ENCODE results near the gene ZG16.
"Not testable (repeated sequence)": the region's sequence is repeated elsewhere in the genome, so short reads cannot be mapped to it uniquely, and the experiment has no call there.

The ZG16 gene

DNA sequence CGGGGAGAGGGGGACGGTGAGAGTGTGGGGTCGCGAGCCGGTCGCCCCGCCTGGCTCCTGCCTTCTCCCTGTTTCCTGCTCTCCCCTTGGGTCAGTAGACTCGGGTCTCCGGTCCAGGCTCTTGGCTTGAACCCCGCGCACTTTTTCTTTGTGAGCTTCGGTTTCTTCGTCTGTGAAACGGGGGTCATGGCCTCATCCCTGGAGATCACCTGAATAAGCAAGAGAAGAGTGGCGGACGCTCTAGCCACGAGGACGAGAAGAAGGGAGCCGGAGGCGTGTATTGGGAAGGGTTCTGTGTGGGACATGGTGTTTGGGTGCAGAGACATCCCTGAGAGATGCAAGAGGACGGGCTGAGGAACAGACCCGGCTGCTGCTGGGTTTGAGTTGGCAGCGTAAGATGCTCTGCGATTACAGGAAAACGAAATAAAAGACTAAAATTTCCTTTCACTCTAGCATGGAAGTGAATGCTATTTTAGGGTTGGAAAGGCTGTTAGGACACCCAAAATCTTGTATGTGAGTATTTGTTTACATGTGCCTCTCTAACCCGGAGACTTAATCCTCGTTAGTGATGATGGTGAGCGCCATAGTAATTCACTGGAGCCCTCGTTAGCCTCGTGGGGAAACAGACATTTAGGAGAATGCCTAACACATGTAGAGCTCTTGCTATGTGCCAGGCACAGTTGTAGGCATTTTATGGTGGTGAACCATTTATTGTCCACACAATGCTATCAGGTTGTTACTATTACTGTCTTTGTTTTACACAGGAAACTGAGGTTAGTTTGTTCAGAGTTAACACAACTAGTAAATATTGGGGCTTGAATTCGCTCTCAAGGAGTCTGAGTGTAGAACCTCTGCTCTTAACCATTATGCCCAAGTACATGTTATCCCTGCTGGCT lies 13.1 kb downstream of the ZG16 start:
- Histone ChIP-seq H3K36me3 (ENCODE audit: control insufficient read depth in 1 of 2, insufficient read depth in 2 of 2, low read length in 2 of 2) (no peaks in the 10 kb centered on the region), H3K4me1 (ENCODE audit: control insufficient read depth in 1 of 2, insufficient read depth in 2 of 2, low read length in 2 of 2) (peaks cover 5 to 18% of the 10 kb centered on the region in 2 donors), H3K9me3 (ENCODE audit: control insufficient read depth in 1 of 2, low read length in 2 of 2) (no peaks in the 10 kb centered on the region), H3K27ac (ENCODE audit: low read length) (peak overlapping the region; percentile 34), H3K4me3 (ENCODE audit: low read depth in 1 of 2, low read length in 2 of 2) (peak overlapping the region; percentile 86 to 91), H3K27me3 (ENCODE audit: low read depth, low read length) (no peaks in the 10 kb centered on the region)

DNA sequence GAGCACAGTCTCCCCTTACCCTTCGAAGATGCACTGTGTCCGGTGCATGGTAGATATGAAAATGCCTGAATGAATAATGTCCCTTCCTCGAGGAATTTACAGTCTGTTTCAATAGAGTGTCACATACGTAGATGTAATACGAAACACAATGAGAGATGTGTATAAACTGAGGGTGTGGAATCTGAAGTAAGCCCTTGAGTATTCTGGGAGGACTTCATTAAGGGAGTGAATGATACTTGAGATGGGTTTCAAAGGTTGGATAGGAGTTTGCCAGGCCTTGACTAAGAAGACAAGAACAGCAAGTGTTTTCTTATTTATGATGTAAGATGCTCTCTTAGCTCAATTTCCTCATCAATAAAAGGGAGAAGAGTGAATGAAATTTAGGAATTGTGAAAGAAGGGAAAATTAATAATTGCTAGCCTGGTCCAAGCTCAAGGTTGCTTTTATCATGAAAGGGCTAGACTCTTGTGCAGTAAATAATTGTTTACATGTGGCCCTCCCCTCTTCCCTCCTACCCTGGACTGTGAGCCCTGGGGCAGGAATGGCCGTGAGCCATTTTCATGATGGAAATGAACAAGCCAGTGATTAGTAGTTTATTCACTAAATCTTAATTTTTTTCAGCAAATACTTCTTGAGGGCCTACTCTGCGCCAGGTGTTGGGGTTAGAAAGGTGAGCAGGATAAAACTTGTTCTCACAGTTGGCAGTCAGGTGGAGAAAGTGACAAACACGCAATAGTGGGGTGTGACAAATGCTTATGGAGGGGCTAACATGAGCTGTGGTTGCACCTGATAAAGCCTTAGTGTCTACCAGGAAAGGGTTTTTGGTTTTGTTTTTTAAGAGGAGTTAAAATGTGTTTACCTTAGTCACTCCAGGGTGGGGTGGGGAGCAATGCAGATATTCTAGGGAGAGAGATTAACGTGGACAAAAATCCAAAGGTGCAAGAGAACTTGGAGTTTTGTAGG lies 14.1 kb downstream of the ZG16 start:
- no peaks in the 10 kb centered on the region for H3K9me3 ChIP-seq (ENCODE audit: control insufficient read depth in 1 of 2, low read length in 2 of 2)
- no peak overlapping the region for H3K27ac ChIP-seq (ENCODE audit: low read length)
- H3K4me1 ChIP-seq (ENCODE audit: control insufficient read depth in 1 of 2, insufficient read depth in 2 of 2, low read length in 2 of 2), result peaks cover 5 to 18% of the 10 kb centered on the region in 2 donors
- H3K4me3 ChIP-seq (ENCODE audit: low read depth in 1 of 2, low read length in 2 of 2), result peak overlapping the region; percentile 86 to 91
- H3K36me3 ChIP-seq (ENCODE audit: control insufficient read depth in 1 of 2, insufficient read depth in 2 of 2, low read length in 2 of 2), result peaks cover 3 to 4% of the 10 kb centered on the region in 2 donors
- no peaks in the 10 kb centered on the region for H3K27me3 ChIP-seq (ENCODE audit: low read depth, low read length)

DNA sequence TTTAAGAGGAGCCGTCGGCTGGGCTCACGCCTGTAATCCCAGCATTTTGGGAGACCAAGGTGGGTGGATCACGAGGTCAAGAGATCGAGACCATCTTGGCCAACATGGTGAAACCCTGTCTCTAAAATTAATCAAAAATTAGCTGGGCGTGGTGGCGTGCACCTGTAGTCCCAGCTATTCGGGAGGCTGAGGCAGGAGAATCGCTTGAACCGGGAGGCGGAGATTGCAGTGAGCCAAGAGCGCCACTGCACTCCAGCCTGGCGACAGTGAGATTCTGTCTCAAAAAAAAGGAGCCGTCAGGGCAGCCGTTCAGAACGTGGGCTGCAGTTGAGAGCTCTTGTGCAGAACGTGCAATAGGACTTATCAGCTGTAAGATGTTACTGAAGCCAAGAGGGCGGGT lies 15.1 kb downstream of the ZG16 start:
- H3K27ac ChIP-seq (ENCODE audit: low read length); H3K4me3 ChIP-seq (ENCODE audit: low read depth in 1 of 2, low read length in 2 of 2); H3K9me3 ChIP-seq (ENCODE audit: control insufficient read depth in 1 of 2, low read length in 2 of 2); H3K27me3 ChIP-seq (ENCODE audit: low read depth, low read length): not testable (repeated sequence)
- Histone ChIP-seq H3K36me3 (ENCODE audit: control insufficient read depth in 1 of 2, insufficient read depth in 2 of 2, low read length in 2 of 2) (peaks cover 4 to 15% of the 10 kb centered on the region in 2 donors), H3K4me1 (ENCODE audit: control insufficient read depth in 1 of 2, insufficient read depth in 2 of 2, low read length in 2 of 2) (peaks cover 5 to 18% of the 10 kb centered on the region in 2 donors)

DNA sequence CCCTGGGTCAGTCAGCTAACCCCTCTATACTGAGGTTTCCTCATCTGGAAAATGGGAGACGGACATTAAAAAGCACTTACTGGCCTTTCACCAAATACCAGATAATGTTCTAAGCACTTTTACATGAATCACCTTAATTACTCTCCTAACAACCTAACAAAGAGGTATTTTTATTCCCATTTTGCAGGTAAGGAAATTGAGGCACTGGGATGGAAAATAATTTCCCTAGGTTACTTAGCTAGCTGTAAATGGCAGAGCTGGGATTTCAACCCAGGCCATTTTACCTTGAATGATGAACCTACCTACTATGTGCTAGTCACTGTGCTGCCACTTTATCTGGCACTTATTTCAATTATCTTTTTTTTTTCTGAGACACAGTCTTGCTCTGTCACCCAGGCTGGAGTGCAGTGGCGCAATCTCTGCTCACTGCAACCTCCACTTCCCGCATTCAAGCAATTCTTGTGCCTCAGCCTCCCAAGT lies 16.2 kb downstream of the ZG16 start:
- H3K27ac ChIP-seq (ENCODE audit: low read length), result no peak overlapping the region
- no peak overlapping the region for H3K4me3 ChIP-seq (ENCODE audit: low read depth in 1 of 2, low read length in 2 of 2)
- H3K9me3 ChIP-seq (ENCODE audit: control insufficient read depth in 1 of 2, low read length in 2 of 2), result no peaks in the 10 kb centered on the region
- H3K4me1 ChIP-seq (ENCODE audit: control insufficient read depth in 1 of 2, insufficient read depth in 2 of 2, low read length in 2 of 2), result peaks cover 5 to 18% of the 10 kb centered on the region in 2 donors
- peaks cover 12 to 26% of the 10 kb centered on the region in 2 donors for H3K36me3 ChIP-seq (ENCODE audit: control insufficient read depth in 1 of 2, insufficient read depth in 2 of 2, low read length in 2 of 2)
- H3K27me3 ChIP-seq (ENCODE audit: low read depth, low read length), result no peaks in the 10 kb centered on the region

DNA sequence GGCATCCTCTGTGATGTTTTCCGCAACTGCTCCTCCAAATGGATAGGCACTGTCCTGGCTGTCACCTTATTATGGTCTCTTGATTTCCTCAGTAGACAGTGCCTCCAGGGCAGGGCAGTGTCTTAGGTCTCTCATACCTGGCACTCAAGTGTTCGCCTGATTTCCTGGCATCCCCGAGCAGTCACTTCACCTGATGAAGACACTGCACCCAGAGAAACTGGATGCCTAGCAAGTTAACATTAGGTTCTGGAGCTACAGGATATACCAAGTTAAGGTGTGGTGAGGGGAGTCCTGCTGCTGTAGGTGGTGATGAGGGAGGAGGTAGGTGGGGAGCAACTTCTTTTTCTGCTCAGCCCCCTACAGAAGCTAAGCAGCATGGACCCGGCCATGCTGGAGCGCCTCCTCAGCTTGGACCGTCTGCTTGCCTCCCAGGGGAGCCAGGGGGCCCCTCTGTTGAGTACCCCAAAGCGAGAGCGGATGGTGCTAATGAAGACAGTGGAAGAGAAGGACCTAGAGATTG lies 24.4 kb downstream of the ZG16 start:
- no peak overlapping the region for H3K4me3 ChIP-seq (ENCODE audit: low read depth in 1 of 2, low read length in 2 of 2)
- no peaks in the 10 kb centered on the region for H3K9me3 ChIP-seq (ENCODE audit: control insufficient read depth in 1 of 2, low read length in 2 of 2)
- peaks cover 15 to 36% of the 10 kb centered on the region in 2 donors for H3K36me3 ChIP-seq (ENCODE audit: control insufficient read depth in 1 of 2, insufficient read depth in 2 of 2, low read length in 2 of 2)
- H3K4me1 ChIP-seq (ENCODE audit: control insufficient read depth in 1 of 2, insufficient read depth in 2 of 2, low read length in 2 of 2), result peaks cover 9 to 12% of the 10 kb centered on the region in 2 donors
- H3K27ac ChIP-seq (ENCODE audit: low read length), result no peak overlapping the region
- H3K27me3 ChIP-seq (ENCODE audit: low read depth, low read length), result no peaks in the 10 kb centered on the region

DNA sequence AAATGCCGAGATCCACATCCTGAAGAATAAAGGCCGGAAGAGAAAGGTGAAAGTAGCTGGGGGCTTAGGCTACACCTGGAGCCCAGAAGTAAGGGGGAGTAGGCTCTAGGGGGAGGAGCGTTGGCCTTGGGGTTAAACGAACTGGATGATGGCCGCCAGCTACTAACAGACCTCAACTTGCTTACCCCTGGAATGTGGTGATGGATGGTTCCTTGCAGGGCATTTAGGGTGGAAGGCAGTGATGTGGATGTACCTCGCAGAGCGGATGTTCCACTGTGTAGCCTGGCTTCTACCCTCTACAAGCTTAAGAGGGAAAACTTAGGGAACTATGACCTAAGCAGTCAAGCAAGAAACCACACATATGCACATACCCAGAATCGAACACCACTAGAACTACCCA lies 26.0 kb downstream of the ZG16 start:
- H3K27me3 ChIP-seq (ENCODE audit: low read depth, low read length), result no peaks in the 10 kb centered on the region
- peak overlapping the region; percentile 93 for H3K27ac ChIP-seq (ENCODE audit: low read length)
- peaks cover 19 to 26% of the 10 kb centered on the region in 2 donors for H3K4me1 ChIP-seq (ENCODE audit: control insufficient read depth in 1 of 2, insufficient read depth in 2 of 2, low read length in 2 of 2)
- peaks cover 15 to 22% of the 10 kb centered on the region in 2 donors for H3K36me3 ChIP-seq (ENCODE audit: control insufficient read depth in 1 of 2, insufficient read depth in 2 of 2, low read length in 2 of 2)
- no peaks in the 10 kb centered on the region for H3K9me3 ChIP-seq (ENCODE audit: control insufficient read depth in 1 of 2, low read length in 2 of 2)
- H3K4me3 ChIP-seq (ENCODE audit: low read depth in 1 of 2, low read length in 2 of 2), result peak overlapping the region; percentile 79 to 90

DNA sequence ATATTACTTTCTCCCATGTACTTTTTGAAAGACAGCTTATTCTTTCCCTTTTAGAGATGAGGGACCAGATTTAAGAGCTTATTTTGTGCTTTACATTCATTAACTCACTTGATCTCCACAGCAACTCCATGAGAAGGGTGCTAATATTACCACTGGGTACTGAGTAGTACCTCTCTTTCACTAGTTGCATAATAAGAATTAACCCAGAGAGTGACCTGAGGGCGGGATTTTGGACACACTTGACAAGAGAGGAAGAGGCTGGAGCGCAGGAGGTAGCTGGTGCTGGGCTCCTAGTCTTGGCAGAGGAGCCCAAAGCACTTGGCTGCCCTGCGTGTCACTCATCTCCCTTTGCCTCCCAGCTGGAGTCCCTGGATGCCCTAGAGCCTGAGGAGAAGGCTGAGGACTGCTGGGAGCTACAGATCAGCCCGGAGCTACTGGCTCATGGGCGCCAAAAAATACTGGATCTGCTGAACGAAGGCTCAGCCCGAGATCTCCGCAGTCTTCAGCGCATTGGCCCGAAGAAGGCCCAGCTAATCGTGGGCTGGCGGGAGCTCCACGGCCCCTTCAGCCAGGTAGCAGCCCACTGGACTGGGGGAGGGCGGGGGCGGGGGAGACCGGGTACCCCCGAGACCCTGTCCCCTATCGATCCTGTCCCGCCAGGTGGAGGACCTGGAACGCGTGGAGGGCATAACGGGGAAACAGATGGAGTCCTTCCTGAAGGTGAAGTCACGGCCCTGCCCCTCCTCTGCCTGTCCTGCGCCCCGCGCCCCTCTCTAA lies 26.6 kb downstream of the ZG16 start:
- Histone ChIP-seq H3K36me3 (ENCODE audit: control insufficient read depth in 1 of 2, insufficient read depth in 2 of 2, low read length in 2 of 2) (peaks cover 12 to 22% of the 10 kb centered on the region in 2 donors), H3K4me1 (ENCODE audit: control insufficient read depth in 1 of 2, insufficient read depth in 2 of 2, low read length in 2 of 2) (peaks cover 23 to 32% of the 10 kb centered on the region in 2 donors), H3K27ac (ENCODE audit: low read length) (peak overlapping the region; percentile 93), H3K9me3 (ENCODE audit: control insufficient read depth in 1 of 2, low read length in 2 of 2) (no peaks in the 10 kb centered on the region), H3K27me3 (ENCODE audit: low read depth, low read length) (no peaks in the 10 kb centered on the region), H3K4me3 (ENCODE audit: low read depth in 1 of 2, low read length in 2 of 2) (peak overlapping the region; percentile 79 to 90)

DNA sequence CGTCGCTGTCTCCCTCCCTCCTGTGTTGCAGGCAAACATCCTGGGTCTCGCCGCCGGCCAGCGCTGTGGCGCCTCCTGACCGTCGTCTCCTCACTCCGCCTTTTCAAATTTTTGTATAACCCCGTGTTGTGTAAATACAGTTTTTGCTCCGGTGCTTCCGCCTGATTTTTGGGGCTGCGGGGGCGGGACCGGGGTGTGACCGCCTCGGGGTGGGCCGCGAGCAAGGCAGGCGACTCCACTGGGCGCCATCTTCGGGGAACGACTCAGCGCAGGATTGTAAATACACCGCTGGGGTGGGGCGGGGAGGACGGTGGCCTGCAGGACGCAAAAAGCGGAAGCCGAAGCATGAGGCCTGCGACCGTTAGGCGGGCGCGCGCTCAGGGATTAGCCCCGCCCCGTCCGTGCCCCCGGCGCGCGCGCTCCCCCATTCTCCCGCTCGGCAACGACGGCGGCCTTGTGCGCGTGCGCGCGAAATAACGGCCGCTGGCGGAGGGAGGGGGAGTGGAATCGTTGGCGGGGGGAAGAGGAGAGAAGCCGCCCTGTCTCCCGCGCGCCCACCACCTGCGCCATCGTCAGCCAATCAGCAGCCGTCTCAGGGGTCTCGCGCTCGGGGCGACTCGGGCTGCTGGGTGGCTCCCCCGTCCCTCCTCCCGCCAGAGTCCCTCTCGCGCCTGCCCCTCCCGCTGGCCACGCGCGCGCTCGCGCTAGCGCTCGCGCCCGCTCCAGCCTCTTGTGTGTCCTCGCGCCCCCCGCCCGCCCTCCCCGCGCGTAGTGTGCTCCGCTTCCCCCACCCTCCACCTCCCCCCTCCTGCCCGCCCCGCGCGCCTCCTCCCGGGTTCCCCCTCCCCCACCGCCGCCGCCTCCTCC lies 27.4 kb downstream of the ZG16 start:
- Histone ChIP-seq H3K9me3 (ENCODE audit: control insufficient read depth in 1 of 2, low read length in 2 of 2) (no peaks in the 10 kb centered on the region), H3K36me3 (ENCODE audit: control insufficient read depth in 1 of 2, insufficient read depth in 2 of 2, low read length in 2 of 2) (peaks cover 12 to 22% of the 10 kb centered on the region in 2 donors), H3K27ac (ENCODE audit: low read length) (peak overlapping the region; percentile 93), H3K27me3 (ENCODE audit: low read depth, low read length) (no peaks in the 10 kb centered on the region), H3K4me1 (ENCODE audit: control insufficient read depth in 1 of 2, insufficient read depth in 2 of 2, low read length in 2 of 2) (peaks cover 25 to 40% of the 10 kb centered on the region in 2 donors), H3K4me3 (ENCODE audit: low read depth in 1 of 2, low read length in 2 of 2) (peak overlapping the region; percentile 79 to 90)

DNA sequence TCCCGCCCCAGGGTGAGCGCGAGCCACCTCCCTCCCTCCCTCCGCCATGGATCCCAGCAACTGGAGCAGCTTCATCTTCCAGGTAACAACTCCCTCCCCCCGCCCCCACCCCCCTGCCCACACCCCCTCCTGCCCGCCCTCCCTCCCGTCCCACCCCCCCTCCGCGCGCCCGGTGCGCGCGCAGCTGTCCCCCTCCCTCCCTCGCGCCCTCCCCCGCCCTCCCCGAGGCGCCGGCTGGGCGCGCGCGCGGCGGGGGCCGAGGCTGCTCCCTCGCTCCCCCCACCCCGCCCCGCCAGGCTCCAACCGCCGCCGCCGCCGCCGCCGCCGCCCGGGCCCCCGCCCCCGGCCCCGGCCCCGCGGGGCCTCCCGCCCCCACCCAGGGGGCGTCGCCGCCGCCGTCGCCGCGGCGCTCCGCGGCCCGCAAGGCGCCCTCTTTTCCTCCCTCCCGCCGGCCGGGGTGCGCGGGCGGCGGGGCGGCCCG lies 28.1 kb downstream of the ZG16 start, which contains the start of gene MAZ:
Gene MAZ, plus strand, starts transcription at position 431 of the 481 bp plus-strand sequence. CDS start 173 bp downstream, outside the sequence.
- Histone ChIP-seq H3K36me3 (ENCODE audit: control insufficient read depth in 1 of 2, insufficient read depth in 2 of 2, low read length in 2 of 2) (peaks cover 10 to 21% of the 10 kb centered on the region in 2 donors), H3K4me3 (ENCODE audit: low read depth in 1 of 2, low read length in 2 of 2) (peak within 1 kb of the TSS; percentile 80 to 90), H3K9me3 (ENCODE audit: control insufficient read depth in 1 of 2, low read length in 2 of 2) (no peaks in the 10 kb centered on the region), H3K27ac (ENCODE audit: low read length) (peak within 1 kb of the TSS; percentile 93), H3K4me1 (ENCODE audit: control insufficient read depth in 1 of 2, insufficient read depth in 2 of 2, low read length in 2 of 2) (peaks cover 31 to 47% of the 10 kb centered on the region in 2 donors), H3K27me3 (ENCODE audit: low read depth, low read length) (no peaks in the 10 kb centered on the region)
